Endothelial cell (in vitro differentiated cells): Measurements from ENCODE around the gene ALK. TPM values are rescaled to one million over a fixed set of nuclear protein-coding genes. Genes with fewer than 3 reads are reported as not detected.

Experiments used
- DNase-seq: peaks from one replicate; pipeline ENCODE4 v3.0.0; 2021; ENCODE audit warnings: low spot score
- H3K27ac Mint-ChIP-seq: one replicate; pipeline ENCODE4 v1.8.0; 2021; ENCODE audit warnings: mixed read lengths, inconsistent platforms; ENCODE audit not compliant: unreplicated experiment
- H3K27me3 Mint-ChIP-seq: one replicate; pipeline ENCODE4 v1.8.0; 2021; ENCODE audit warnings: mild to moderate bottlenecking, moderate library complexity, mixed read lengths, inconsistent platforms; ENCODE audit not compliant: unreplicated experiment
- H3K36me3 Mint-ChIP-seq: one replicate; pipeline ENCODE4 v1.8.0; 2021; ENCODE audit warnings: mild to moderate bottlenecking, low read depth, mixed read lengths, inconsistent platforms; ENCODE audit not compliant: unreplicated experiment
- H3K4me1 Mint-ChIP-seq: one replicate; pipeline ENCODE4 v1.8.0; 2021; ENCODE audit warnings: mild to moderate bottlenecking, mixed read lengths, inconsistent platforms; ENCODE audit not compliant: unreplicated experiment
- H3K4me3 Mint-ChIP-seq: one replicate; pipeline ENCODE4 v1.8.0; 2021; ENCODE audit warnings: mild to moderate bottlenecking, mixed read lengths, inconsistent platforms; ENCODE audit not compliant: unreplicated experiment
- H3K9me3 Mint-ChIP-seq: one replicate; pipeline ENCODE4 v1.8.0; 2021; ENCODE audit warnings: mixed read lengths, inconsistent platforms; ENCODE audit not compliant: unreplicated experiment
- total RNA-seq: library from RNA; stranded (reverse); fragmentation: NEBNext Ultra II Directional; extraction: Animal tissue kit (Norgen Biotek cat#: 25700); gene quantifications from one replicate; pipeline ENCODE4 v1.2.1, GENCODE V29; 2021; ENCODE audit not compliant: unreplicated experiment
- TF ChIP-seq, protein P1 (sequence below): fragments of 200-600 bp; sonication (generic); IDR thresholded peaks from one replicate; pipeline ENCODE4 v1.5.0; 2021; ENCODE audit warnings: antibody characterized with exemption; ENCODE audit not compliant: unreplicated experiment

ALK gene
- total RNA-seq, 1 donor from 2014 or later, result 0.05 TPM

DNA sequence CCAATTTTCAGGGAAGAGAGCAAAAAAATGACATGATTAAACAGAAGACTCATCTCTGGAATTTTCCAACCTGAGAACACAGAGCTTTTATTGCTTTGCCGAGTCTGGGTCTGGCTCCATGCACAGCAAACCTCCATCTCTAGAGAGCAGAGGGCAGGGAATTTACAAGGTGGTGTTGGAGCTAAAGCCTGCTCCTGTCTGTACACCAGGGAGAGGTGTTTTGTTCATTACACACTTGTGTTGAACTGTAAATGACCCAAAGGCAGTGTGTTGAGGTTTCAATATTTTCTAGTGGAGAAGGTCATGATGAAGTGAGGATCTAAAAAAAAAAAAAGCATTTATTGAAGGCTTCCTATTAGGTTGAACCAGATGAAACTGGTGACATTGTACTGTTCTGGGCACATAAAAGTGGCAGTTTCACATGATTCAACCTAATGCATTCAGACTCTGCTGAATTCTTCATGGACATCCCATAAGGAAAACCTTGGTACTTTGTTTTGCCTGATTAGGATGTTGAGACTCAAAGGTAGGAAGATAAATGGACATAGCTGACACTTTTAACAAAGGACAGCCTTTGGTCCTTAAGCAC, 567.9 kb downstream of the ALK start:
- Mint-ChIP-seq H3K27ac (no peak overlapping the region), H3K4me3 (no peak overlapping the region), H3K4me1 (peaks cover 7% of the 10 kb centered on the region), H3K36me3 (peaks cover 2% of the 10 kb centered on the region), H3K9me3 (no peaks in the 10 kb centered on the region), H3K27me3 (no peaks in the 10 kb centered on the region)
- TF ChIP-seq, protein P1, sequence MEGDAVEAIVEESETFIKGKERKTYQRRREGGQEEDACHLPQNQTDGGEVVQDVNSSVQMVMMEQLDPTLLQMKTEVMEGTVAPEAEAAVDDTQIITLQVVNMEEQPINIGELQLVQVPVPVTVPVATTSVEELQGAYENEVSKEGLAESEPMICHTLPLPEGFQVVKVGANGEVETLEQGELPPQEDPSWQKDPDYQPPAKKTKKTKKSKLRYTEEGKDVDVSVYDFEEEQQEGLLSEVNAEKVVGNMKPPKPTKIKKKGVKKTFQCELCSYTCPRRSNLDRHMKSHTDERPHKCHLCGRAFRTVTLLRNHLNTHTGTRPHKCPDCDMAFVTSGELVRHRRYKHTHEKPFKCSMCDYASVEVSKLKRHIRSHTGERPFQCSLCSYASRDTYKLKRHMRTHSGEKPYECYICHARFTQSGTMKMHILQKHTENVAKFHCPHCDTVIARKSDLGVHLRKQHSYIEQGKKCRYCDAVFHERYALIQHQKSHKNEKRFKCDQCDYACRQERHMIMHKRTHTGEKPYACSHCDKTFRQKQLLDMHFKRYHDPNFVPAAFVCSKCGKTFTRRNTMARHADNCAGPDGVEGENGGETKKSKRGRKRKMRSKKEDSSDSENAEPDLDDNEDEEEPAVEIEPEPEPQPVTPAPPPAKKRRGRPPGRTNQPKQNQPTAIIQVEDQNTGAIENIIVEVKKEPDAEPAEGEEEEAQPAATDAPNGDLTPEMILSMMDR, result no peak
- DNase-seq, result no peak

DNA sequence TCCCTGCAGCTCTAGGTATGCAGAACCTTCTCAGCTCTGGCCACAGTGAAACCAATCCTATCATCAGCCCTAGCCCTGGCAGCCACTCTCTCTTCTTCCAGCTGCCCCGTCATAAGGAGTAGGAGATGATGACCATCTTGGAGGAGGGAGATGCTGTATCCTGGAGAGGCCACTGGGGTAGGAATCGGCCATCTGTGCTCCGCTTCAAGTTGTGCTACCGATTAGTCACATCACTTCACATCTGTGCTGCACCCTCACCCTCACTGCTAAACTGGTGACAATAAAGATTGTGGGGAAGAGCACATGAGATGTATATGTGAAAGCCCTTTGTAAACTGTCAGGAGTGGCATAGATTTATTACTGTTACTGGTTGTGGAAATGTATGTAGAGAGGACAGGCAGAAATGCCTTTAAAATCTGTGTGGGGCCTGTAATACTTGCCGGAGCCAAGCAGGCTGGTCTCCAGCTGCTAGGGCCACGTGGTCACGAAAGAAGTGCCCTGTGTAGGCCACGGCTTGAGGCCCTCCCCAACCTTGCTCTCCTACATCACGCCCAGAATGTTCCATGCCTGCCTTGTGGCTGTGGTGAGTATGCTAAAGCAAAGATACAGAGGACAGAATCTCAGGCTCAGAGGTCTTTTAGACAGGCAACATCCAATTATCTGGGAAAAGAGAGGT, 569.3 kb downstream of the ALK start:
- Mint-ChIP-seq H3K4me1 (peaks cover 7% of the 10 kb centered on the region), H3K27ac (no peak overlapping the region), H3K27me3 (no peaks in the 10 kb centered on the region), H3K4me3 (no peak overlapping the region), H3K9me3 (no peaks in the 10 kb centered on the region), H3K36me3 (peaks cover 4% of the 10 kb centered on the region)
- no peak for DNase-seq
- TF ChIP-seq, protein P1, result no peak

- Mint-ChIP-seq H3K27ac (no peak overlapping the region), H3K27me3 (no peaks in the 10 kb centered on the region), H3K36me3 (peaks cover 4% of the 10 kb centered on the region), H3K4me1 (peaks cover 7% of the 10 kb centered on the region), H3K9me3 (no peaks in the 10 kb centered on the region), H3K4me3 (no peak overlapping the region)
- no peak for DNase-seq
- TF ChIP-seq, protein P1, result no peak
Observed at GRCh38 chr2:29351248-29351647, 570.1 kb downstream of the ALK start.

- H3K4me1 Mint-ChIP-seq, result peaks cover 7% of the 10 kb centered on the region
- H3K9me3 Mint-ChIP-seq, result no peaks in the 10 kb centered on the region
- no peak for DNase-seq
- no peak overlapping the region for H3K4me3 Mint-ChIP-seq
- no peaks in the 10 kb centered on the region for H3K27me3 Mint-ChIP-seq
- no peak overlapping the region for H3K27ac Mint-ChIP-seq
- TF ChIP-seq, protein P1, result no peak
- peaks cover 4% of the 10 kb centered on the region for H3K36me3 Mint-ChIP-seq
Observed at GRCh38 chr2:29349316-29350030, 571.9 kb downstream of the ALK start.
